ENCODE measurements around the gene SPESP1. TPM values are rescaled to one million over a fixed set of nuclear protein-coding genes. Genes with fewer than 3 reads are reported as not detected.
A peak's percentile ranks its signal among the peaks of the same experiment; 100 is the strongest.

The SPESP1 gene
- total and polyA plus RNA-seq, 9 of the 15 experiments (the other 6 are each of a cell fraction or from before 2014, with no cell fraction given): not detected

GRCh38 chr15:68910816-68911215, 19.5 kb upstream of the SPESP1 start (continued):
- TF ChIP-seq MAFF (IDR thresholded peaks at IDR 0.05; ENCODE audit: low read length): no peak
- no peak for TF ChIP-seq SMARCA5 (IDR thresholded peaks at IDR 0.05)

GRCh38 chr15:68921926-68922325, 8.4 kb upstream of the SPESP1 start:
- Histone ChIP-seq H4K20me1 (replicated peaks; ENCODE audit: control insufficient read depth, insufficient read depth, low read length) (no peaks in the 10 kb centered on the region; the same call in 1 of the 2 replicates), H3K27ac (ENCODE audit: extremely low read depth, low read depth, low read length) (no peak overlapping the region), H3K9me1 (ENCODE audit: control insufficient read depth, insufficient read depth, low read length) (no peaks in the 10 kb centered on the region), H3K4me3 (no peak overlapping the region), H3K27me3 (ENCODE audit: control insufficient read depth in 2 of 2, insufficient read depth in 2 of 2, low read length in 2 of 2) (no peaks in the 10 kb centered on the region), H3K36me3 (ENCODE audit: control insufficient read depth, insufficient read depth, low read length) (no peaks in the 10 kb centered on the region), H3K4me1 (replicated peaks in 1 of 2; ENCODE audit: control insufficient read depth in 2 of 2, insufficient read depth in 2 of 2, low read length in 2 of 2) (no peaks in the 10 kb centered on the region), H3K79me2 (ENCODE audit: control insufficient read depth, insufficient read depth, low read length) (no peaks in the 10 kb centered on the region), H3K4me2 (ENCODE audit: insufficient read depth, low read length) (no peak overlapping the region), H3K9ac (ENCODE audit: insufficient read depth in 1 of 2, low read depth in 2 of 2, low read length in 2 of 2) (no peak overlapping the region), H2AFZ (ENCODE audit: low read depth, low read length) (no peak overlapping the region), H3K9me3 (replicated peaks; ENCODE audit: control insufficient read depth, insufficient read depth, low read depth, low read length) (no peaks in the 10 kb centered on the region)
- FAIRE-seq (no peak), DNase-seq (ENCODE audit: extremely low read depth in 1 of 4, low spot score in 3 of 4) (no peak), ATAC-seq (no peak)
- 0% methylated on average over 1 of the region's 1 CpG for WGBS (ENCODE audit: insufficient coverage, low coverage, missing lambda C conversion rate)
- CTCF ChIA-PET (ENCODE audit: low intra/inter-chr PET ratio): no interaction called here
- in situ Hi-C loops (cut with MboI) (no loop called here), intact Hi-C loops (cut with micrococcal nuclease) (no loop called here)
- TF ChIP-seq RBM25 (IDR thresholded peaks at IDR 0.05; ENCODE audit: low read depth, low read length, severe bottlenecking) (peak; percentile 12), PTRF (tag; IDR thresholded peaks at IDR 0.05) (no peak)
- POLR2A ChIA-PET: no interaction called here
- BruUV-seq (replicated peaks): no TSS peak

Measured in K562 (cell line).